Germinal center (tissue), 1 donor: Measurements from ENCODE around the gene ILKAP.
A peak's percentile ranks its signal among the peaks of the same experiment; 100 is the strongest.
"Not testable (repeated sequence)": the region's sequence is repeated elsewhere in the genome, so short reads cannot be mapped to it uniquely, and the experiment has no call there.

Source experiments
- DNase-seq: peaks from one replicate; pipeline ENCODE4 v3.0.0; 2012; ENCODE audit warnings: mixed read lengths, low spot score

ILKAP gene

DNA sequence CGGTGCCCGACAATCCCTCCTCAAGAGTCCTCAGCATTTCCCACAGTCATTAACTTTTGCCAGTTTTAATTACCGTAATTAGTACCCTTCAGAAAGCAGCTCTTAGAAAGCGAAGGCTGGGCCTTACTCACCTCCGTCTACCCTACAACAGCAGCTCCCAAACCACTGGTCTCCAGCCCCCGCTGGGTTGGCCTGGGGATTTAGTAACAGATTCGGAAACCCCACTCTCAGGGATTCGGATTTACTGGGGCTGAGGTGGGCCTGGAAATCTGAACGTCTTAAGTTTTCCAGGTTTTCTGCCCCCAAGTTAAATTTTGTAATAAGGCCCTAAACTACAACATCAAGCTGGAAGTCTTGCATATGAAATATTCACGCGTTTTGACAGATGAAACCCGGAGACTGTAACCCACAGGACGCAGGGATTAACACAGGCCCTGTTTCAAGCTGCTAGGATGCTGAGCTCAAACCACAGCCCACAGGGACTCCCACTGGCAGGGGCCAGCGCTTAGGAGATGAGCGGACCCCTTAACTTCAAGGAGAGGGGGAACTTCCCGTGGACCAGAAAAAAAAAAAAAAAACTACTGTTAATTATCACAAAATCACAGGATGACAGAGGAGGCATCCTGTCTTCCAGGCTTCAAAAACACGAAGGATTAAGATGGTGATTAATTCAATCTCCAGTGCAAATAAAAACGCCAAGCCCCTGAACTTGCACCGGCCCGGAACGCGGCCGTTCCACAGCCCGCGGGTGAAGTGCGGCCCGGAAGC, 985 bp downstream of the ILKAP start:
- DNase-seq, result peak; percentile 31

- no peak for DNase-seq
Measured at GRCh38 chr2:238190445-238190844, 13.1 kb downstream of the ILKAP start.

- no peak for DNase-seq
Measured at GRCh38 chr2:238187618-238188548, 15.6 kb downstream of the ILKAP start.

- DNase-seq, result no peak
Measured at GRCh38 chr2:238183821-238184220, 19.7 kb downstream of the ILKAP start.

- DNase-seq, result no peak
Measured at GRCh38 chr2:238182362-238182761, 21.1 kb downstream of the ILKAP start.

GRCh38 chr2:238180554-238180953, 22.9 kb downstream of the ILKAP start:
- DNase-seq, result no peak

DNA sequence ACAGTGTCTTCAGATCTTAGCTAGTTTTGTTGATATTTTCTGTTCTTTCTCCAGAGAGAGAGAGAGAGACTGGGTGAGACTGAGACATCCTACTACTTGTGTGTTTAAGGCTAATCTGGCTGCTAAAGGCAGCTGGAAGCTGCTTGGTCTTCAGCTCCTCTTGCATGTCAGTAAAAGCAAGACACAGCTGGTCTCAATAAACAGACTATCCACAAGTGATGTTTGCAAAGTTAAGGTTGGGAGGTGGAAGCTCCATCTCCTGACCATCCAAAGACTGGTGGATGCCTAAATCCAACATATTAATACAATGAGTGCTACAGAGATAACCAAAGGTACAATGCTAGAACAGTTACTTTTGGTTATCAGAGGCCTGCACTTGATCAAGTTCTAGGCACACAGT, 26.9 kb downstream of the ILKAP start:
- no peak for DNase-seq

DNA sequence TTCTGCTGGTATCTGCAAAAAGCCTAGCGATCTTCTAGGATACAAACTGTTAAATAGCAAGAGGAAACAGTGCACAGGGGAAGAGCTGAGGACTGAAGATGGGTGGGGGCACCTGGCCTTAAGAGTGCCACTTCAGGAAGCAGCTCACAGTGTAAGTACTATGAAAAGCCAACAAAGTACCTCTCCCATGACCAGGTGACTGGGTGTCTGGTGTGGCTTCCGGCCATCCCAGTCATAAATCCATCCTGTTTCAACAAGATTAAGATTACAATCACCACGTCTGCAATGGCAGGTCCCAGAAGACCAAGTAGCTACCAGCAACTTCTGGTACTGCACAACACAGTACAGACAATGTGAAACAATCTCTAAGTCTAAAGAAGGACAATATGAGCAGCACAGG, 28.8 kb downstream of the ILKAP start:
- DNase-seq, result no peak

- DNase-seq, result no peak
Measured at GRCh38 chr2:238174291-238174690, 29.2 kb downstream of the ILKAP start.

GRCh38 chr2:238173692-238174091, 29.8 kb downstream of the ILKAP start:
- DNase-seq, result no peak

- no peak for DNase-seq
Measured at GRCh38 chr2:238172439-238172838, 31.1 kb downstream of the ILKAP start.

- no peak for DNase-seq
Measured at GRCh38 chr2:238171575-238172187, 31.8 kb downstream of the ILKAP start.

- not testable (repeated sequence) for DNase-seq
Measured at GRCh38 chr2:238171072-238171431, 32.4 kb downstream of the ILKAP start.

DNA sequence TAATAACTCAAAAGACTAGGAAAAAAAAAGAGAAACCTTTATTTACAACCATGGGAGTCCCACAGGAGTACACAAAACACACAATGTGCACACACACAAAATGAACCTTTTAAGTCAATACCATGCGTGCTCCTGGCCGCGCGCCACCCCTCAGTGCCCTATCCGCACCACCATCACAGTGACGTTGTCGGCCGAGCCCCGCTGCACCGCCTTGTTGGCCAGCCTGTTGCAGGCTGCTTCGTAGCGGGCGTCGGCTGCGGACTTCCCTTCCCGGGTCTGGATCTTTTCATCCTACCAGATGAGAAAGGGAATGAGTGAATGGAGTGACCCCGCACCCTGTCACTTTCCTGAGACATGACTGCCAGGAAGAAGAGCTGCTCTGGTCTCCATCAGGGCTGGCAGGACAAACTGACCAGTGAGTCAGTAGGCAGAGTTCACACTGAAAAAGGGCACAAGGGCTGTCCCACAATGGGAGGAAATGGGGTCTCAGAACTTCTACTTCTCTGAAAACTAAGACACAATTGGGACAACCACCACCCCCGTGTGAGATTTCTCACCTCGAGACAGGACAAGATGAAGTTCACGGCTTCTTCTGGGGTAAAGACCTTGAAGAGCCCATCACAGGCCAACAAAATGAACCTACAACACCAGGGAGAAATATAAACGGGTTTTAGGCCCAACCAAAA, 33.0 kb downstream of the ILKAP start:
- DNase-seq, result no peak

- DNase-seq, result no peak
Measured at GRCh38 chr2:238169708-238170251, 33.7 kb downstream of the ILKAP start.

DNA sequence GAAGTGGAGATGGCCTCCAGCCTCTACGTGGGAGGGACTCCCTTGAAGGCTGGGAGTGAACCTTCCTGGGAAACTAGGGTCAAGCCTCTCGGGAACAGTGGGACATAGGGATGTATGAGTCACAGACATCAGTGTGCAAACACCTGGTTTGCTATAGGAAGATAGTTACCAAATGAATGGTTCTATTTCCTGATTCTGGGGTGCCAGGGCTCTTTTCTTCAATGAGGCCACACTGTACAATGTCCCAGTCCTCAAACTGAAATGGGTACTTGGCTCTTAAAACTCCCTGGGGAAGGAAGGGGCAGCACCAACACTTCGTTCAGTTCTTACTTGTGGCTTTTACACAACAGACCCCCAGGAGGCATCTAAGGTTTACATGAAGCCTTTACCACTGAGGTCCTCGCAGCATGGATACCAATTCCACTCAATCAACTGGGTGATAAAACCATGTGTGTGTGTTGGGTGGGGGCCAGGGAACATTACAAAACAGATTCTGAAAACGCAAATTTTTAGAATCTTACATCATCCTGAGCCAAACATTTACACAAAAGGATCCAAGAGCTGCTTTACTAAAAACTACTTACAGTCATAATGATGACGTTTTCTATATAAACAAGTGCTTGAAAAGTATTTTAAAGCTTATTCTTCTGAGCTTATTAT, 34.3 kb downstream of the ILKAP start:
- no peak for DNase-seq

DNA sequence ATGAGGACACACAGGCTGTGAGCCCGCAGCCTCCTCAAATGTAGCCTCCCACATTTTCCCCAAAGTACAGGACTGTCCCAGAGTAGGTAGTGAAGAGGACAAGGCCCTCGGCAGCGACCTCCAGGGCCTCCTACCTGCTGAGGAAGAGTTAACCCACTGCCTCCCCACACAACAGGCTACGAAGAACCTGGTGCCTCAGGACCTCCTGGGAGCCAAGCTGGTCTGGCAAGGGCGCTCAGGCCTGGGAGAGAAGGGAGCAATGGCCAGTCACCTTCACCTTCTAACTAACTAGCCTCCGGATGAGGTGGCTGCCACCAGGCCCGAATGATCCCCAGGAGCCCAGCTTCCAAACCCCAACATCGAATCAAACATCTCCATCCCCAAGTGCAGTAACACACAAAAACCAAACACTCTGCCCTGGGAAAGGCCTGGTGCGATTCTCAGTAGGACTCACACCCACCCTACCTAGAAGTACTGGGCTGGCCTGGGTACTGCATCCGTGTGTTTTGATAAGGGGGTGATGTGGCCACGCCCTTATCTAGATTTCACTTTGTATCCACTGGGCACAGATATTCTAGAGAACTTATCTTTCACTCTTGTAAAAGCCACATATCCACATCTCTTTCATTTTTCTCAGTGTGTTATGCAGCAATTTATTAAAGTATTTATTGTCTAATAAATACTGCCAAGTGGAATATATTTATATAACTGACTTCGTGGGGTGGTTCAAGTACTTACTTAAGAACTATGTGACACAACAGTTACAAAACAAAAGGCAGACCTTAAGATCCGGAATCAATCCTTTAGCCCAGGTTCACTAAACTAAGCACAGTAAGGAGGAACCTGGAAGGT, 35.1 kb downstream of the ILKAP start:
- no peak for DNase-seq

DNA sequence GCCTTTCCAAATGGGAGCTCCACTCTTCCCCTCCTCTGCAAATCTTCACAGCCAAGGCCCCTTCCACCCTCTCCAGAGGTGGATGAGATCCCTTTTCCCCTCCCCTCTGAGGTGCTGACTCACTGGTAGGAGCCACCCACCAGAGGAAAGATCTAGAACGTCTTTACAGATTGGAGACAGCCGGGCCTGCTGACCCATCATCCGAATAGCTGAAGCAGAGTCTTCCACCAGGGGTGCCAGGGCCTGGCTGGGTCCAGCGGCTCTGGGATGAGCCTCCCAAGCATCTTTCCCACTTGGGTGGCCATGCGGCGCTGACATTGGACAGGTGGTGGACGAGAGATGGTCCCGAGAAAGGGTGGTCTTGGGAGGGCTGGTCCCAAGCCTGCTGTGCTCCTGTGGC, 35.7 kb downstream of the ILKAP start:
- DNase-seq, result no peak

DNA sequence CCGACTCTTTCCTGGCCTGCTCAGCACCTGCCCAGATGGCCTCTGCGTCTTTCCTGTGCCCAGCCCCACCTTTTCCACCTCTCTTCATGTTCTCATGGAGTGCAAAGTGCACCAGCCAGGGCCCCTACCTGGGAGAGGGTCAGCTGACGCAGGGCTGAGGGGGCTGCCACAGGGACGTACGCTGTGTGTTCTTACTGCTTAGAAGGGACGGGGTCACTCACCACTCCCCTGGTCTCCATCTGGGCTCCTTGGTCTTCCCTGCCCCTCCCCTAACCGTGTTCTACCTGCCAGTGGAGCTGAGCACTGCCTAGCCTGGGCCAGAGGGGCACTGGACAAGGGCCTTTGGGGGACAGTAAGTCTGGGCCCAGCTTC, 36.2 kb downstream of the ILKAP start:
- DNase-seq, result no peak
